Endothelial cell of umbilical vein (primary cell): ENCODE data around the gene NOTCH1. TPM values are rescaled to one million over a fixed set of nuclear protein-coding genes. Genes with fewer than 3 reads are reported as not detected.

ENCODE experiments used
- BruUV-seq: library from RNA; stranded (reverse); fragments of 400-500 nt; replicated peaks from 2 replicates; lab custom pipeline; 2021; lab: Mats Ljungman, UMichigan
- CTCF ChIA-PET: fragments of 300-600, 350-600 bp; sonication (Branson Sonifier 250); formaldehyde crosslinking; loops from one replicate; lab custom pipeline; 2021; ENCODE audit warnings: antibody characterized with exemption, inconsistent platforms; lab: Charles Lee
- POLR2A ChIA-PET: fragments of 300-600, 350-600 bp; sonication (Branson Sonifier 250); formaldehyde crosslinking; loops from one replicate; lab custom pipeline; 2021; ENCODE audit warnings: antibody characterized with exemption, inconsistent platforms; lab: Charles Lee
- DNase-seq: peaks from one replicate; pipeline ENCODE4 v3.0.0-alpha.2; 2011; ENCODE audit warnings: low read depth, low spot score
- FAIRE-seq: peaks from 2 replicates; lab custom pipeline; 2011; peaks lifted over from hg19 to GRCh38; lab: Jason Lieb, UNC
- H2AFZ ChIP-seq: 2 replicates; pipeline ENCODE4 v1.6.0; 2012; ENCODE audit warnings: low read depth, low read length, control low read depth, inconsistent platforms
- H3K27ac ChIP-seq: 2 replicates; pipeline ENCODE4 v1.5.1; 2011; ENCODE audit warnings: low read depth, mild to moderate bottlenecking, control low read depth, low read length, moderate library complexity; ENCODE audit not compliant: insufficient read depth
- H3K27me3 ChIP-seq, 2 experiments: 2 replicates each; pipeline versions ENCODE4 v1.6.0 to v1.6.1; 2011; ENCODE audit warnings: low read length in 2 of 2, mixed read lengths in 1 of 2; ENCODE audit not compliant: control insufficient read depth in 2 of 2, insufficient read depth in 2 of 2
- H3K36me3 ChIP-seq, 2 experiments: 2 replicates in 1 of 2; 3 replicates in 1 of 2; pipeline ENCODE4 v1.5.1; 2011; ENCODE audit warnings: low read length in 2 of 2, mild to moderate bottlenecking in 1 of 2, moderate library complexity in 1 of 2; ENCODE audit not compliant: control insufficient read depth in 2 of 2, insufficient read depth in 2 of 2; ENCODE audit errors: extremely low read depth in 1 of 2
- H3K4me1 ChIP-seq: 3 replicates; pipeline ENCODE4 v1.5.1; 2011; ENCODE audit warnings: mild to moderate bottlenecking, low read length; ENCODE audit not compliant: control insufficient read depth, insufficient read depth; ENCODE audit errors: extremely low read depth
- H3K4me2 ChIP-seq: 2 replicates; pipeline ENCODE4 v1.6.1; 2011; ENCODE audit warnings: low read length, control low read depth, mixed read lengths; ENCODE audit not compliant: insufficient read depth
- H3K4me3 ChIP-seq, 3 experiments: fragments of 200-600 bp in 1 of 3; sonication (generic), shearing (Covaris generic) in 1 of 3; replicated peaks in 1 of 3; 2 replicates each; pipeline ENCODE4 v1.5.1; 2011 to 2016; ENCODE audit warnings: control low read depth in 3 of 3, low read length in 3 of 3, mild to moderate bottlenecking in 2 of 3, inconsistent platforms in 1 of 3, low read depth in 1 of 3, moderate library complexity in 1 of 3; ENCODE audit not compliant: insufficient read depth in 1 of 3
- H3K79me2 ChIP-seq: 2 replicates; pipeline ENCODE4 v1.6.0; 2012; ENCODE audit warnings: low read length, inconsistent platforms; ENCODE audit not compliant: control insufficient read depth, insufficient read depth
- H3K9ac ChIP-seq: replicated peaks from 2 replicates; pipeline ENCODE3; 2011; ENCODE audit warnings: low read length, control low read depth; ENCODE audit not compliant: insufficient read depth; ENCODE audit errors: extremely low read depth
- H3K9me1 ChIP-seq: replicated peaks from 3 replicates; pipeline ENCODE4 v1.6.0; 2011; ENCODE audit warnings: mild to moderate bottlenecking, low read length; ENCODE audit not compliant: control insufficient read depth, insufficient read depth; ENCODE audit errors: extremely low read depth
- H3K9me3 ChIP-seq: replicated peaks from 2 replicates; pipeline ENCODE4 v1.5.1; 2012; ENCODE audit warnings: low read length, inconsistent platforms; ENCODE audit not compliant: control insufficient read depth, insufficient read depth
- H4K20me1 ChIP-seq: replicated peaks from 2 replicates; pipeline ENCODE3; 2011; ENCODE audit warnings: mild to moderate bottlenecking, low read length; ENCODE audit not compliant: control insufficient read depth, insufficient read depth; ENCODE audit errors: extremely low read depth
- EZH2 ChIP-seq: IDR thresholded peaks from 2 replicates; pipeline ENCODE4 v1.6.1; 2012; ENCODE audit warnings: borderline replicate concordance, low read depth, mild to moderate bottlenecking, moderate library complexity, low read length, inconsistent platforms; ENCODE audit not compliant: severe bottlenecking
- FOS ChIP-seq: IDR thresholded peaks from 2 replicates; pipeline ENCODE4 v1.6.1; 2011; ENCODE audit warnings: mild to moderate bottlenecking, low read length, moderate library complexity, borderline replicate concordance; ENCODE audit not compliant: insufficient read depth
- GATA2 ChIP-seq: IDR thresholded peaks from 2 replicates; pipeline ENCODE4 v1.7.0; 2011; ENCODE audit warnings: low read depth, mild to moderate bottlenecking, moderate library complexity, mixed read lengths, low read length; ENCODE audit not compliant: insufficient read length, insufficient read depth
- JUN ChIP-seq: IDR thresholded peaks from 2 replicates; pipeline ENCODE4 v1.6.1; 2011; ENCODE audit warnings: borderline replicate concordance, low read depth; ENCODE audit not compliant: insufficient read length, insufficient read depth
- POLR2A ChIP-seq: IDR thresholded peaks from 2 replicates; pipeline ENCODE4 v1.6.1; 2012; ENCODE audit warnings: low read depth, mild to moderate bottlenecking, control low read depth, low read length
- POLR2AphosphoS5 ChIP-seq: IDR thresholded peaks from 2 replicates; pipeline ENCODE4 v1.6.1; 2012; ENCODE audit warnings: low read depth, mild to moderate bottlenecking, control low read depth, low read length, moderate library complexity; ENCODE audit not compliant: insufficient read depth
- dilution Hi-C: fragments of 300-500 bp; cut with MboI; formaldehyde crosslinking; loops from one replicate; pipeline ENCODE4 v1.15.0; 2019; ENCODE audit warnings: low sequenced_read_pairs; ENCODE audit not compliant: extremely low pct_ligation_motif_present
- intact Hi-C: fragments of 100-400 bp; cut with micrococcal nuclease; formaldehyde crosslinking; loops from one replicate; pipeline ENCODE4 v1.10.0; 2022
- polyA plus RNA-seq, 4 experiments: library from polyadenylated mRNA; depleted of rRNA in 3 of 4; stranded (reverse) in 3 of 4; unstranded in 1 of 4; fragments of >200 nt; gene quantifications; 2 replicates each; pipeline versions ENCODE4 v1.2.1 to v1.2.3, GENCODE V29; 2011 to 2012; ENCODE audit warnings: missing spikeins in 1 of 4
- total RNA-seq: library from RNA; stranded (reverse); gene quantifications from 2 replicates; pipeline ENCODE4 v1.2.3, GENCODE V29; 2021
- TF ChIP-seq, protein P1 (sequence below): IDR thresholded peaks from 2 replicates; pipeline ENCODE4 v1.6.1; 2011; ENCODE audit not compliant: insufficient read depth, insufficient read length
- TF ChIP-seq, protein P2 (sequence below), 2 donors: IDR thresholded peaks; 1 replicate in 1 of 2; 2 replicates in 1 of 2; pipeline ENCODE4 v1.5.1; 2011; ENCODE audit warnings: low read length in 2 of 2, mild to moderate bottlenecking in 2 of 2, moderate library complexity in 2 of 2, control low read depth in 1 of 2, inconsistent platforms in 1 of 2, low read depth in 1 of 2; ENCODE audit not compliant: insufficient read depth in 1 of 2; ENCODE audit errors: extremely low read depth in 1 of 2

The NOTCH1 gene
- total and polyA plus RNA-seq, 2 donors (not counting 3 experiments of a cell fraction or from before 2014, with no cell fraction given): 31.7 to 153 TPM

DNA sequence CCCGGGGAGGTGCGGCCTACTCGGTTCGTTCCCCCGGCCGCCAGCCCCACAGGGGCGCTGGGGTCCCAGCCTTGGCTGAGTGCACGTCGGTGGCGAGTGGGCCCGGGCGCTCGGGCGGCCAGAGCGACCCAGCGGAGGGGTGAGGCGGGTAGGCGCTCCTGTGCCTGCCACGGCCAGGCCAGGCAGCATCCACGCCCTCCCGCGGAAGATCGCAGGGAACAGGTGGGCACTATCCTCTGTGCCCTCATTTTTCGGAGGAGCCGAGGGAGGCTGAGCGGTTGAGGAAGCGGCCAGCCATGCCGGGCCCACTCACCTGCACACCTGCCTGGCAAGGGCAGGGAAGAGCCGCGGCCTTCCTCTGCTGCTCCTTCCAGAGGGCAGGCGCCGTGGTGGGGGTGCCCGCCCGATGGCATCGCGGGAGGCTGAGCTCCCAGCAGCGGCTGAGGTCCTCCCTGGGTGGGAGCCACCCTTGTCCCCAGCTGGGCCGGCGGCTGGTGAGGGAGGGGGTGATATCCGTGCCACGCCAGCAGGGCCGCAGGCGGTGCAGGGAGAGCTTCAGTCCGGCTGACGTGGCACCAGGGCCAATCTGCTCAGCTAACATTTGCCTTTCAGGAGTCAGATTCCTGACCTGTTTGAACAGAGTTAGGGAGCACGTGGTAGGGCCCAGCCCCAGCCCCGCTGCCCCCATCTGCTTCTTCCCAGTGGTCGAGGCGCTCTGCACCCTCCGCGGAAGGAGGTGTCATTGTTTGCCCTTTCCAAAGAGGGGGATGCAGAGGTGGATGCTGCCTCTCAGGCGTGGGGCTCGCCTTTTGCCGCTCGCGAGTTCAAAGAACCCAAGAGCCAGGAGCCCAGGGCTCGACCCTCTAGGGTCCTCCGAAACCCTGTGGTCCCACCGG lies 61.4 kb downstream of the NOTCH1 start:
- TF ChIP-seq, protein P1, sequence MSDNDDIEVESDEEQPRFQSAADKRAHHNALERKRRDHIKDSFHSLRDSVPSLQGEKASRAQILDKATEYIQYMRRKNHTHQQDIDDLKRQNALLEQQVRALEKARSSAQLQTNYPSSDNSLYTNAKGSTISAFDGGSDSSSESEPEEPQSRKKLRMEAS: no peak
- TF ChIP-seq EZH2 (no peak), POLR2AphosphoS5 (no peak), FOS (no peak), JUN (no peak), POLR2A (no peak), GATA2 (no peak)
- TF ChIP-seq, protein P2, sequence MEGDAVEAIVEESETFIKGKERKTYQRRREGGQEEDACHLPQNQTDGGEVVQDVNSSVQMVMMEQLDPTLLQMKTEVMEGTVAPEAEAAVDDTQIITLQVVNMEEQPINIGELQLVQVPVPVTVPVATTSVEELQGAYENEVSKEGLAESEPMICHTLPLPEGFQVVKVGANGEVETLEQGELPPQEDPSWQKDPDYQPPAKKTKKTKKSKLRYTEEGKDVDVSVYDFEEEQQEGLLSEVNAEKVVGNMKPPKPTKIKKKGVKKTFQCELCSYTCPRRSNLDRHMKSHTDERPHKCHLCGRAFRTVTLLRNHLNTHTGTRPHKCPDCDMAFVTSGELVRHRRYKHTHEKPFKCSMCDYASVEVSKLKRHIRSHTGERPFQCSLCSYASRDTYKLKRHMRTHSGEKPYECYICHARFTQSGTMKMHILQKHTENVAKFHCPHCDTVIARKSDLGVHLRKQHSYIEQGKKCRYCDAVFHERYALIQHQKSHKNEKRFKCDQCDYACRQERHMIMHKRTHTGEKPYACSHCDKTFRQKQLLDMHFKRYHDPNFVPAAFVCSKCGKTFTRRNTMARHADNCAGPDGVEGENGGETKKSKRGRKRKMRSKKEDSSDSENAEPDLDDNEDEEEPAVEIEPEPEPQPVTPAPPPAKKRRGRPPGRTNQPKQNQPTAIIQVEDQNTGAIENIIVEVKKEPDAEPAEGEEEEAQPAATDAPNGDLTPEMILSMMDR (IDR thresholded peaks at IDR 0.05; ENCODE audit: extremely low read depth in 1 of 2, insufficient read depth in 1 of 2, low read depth in 1 of 2, low read length in 2 of 2): no peak
- dilution Hi-C loops: loop anchor here (10.0 kb wide), 1 partner anchor 70 kb away; no protein-coding TSS in a partner anchor
- peak overlapping the region; percentile 57 for H3K4me2 ChIP-seq
- BruUV-seq: no TSS peak
- no peaks in the 10 kb centered on the region for H4K20me1 ChIP-seq
- H3K4me1 ChIP-seq: peaks cover 16% of the 10 kb centered on the region
- no peaks in the 10 kb centered on the region for H3K9me3 ChIP-seq
- peak overlapping the region; percentile 87 for H3K27ac ChIP-seq
- peak overlapping the region; percentile 49 for H2AFZ ChIP-seq
- peak overlapping the region; percentile 89 for H3K9ac ChIP-seq
- H3K79me2 ChIP-seq: peaks cover 30% of the 10 kb centered on the region
- intact Hi-C loops: loop anchor here (1.0 to 5.0 kb wide), 4 partner anchors 147 to 228 kb away; partner anchors contain the start of gene DIPK1B
- CTCF ChIA-PET: interaction anchor here (0.6 to 8.5 kb wide), 13 partner anchors 29 to 209 kb away, joined by 3 to 261 read pairs (median 9); no protein-coding TSS in a partner anchor
- H3K9me1 ChIP-seq: no peaks in the 10 kb centered on the region
- POLR2A ChIA-PET: interaction anchor here (1.0 to 1.3 kb wide), 2 partner anchors 141 to 147 kb away, joined by 3 to 5 read pairs; no protein-coding TSS in a partner anchor
- no peaks in the 10 kb centered on the region for H3K27me3 ChIP-seq
- no peaks in the 10 kb centered on the region for H3K36me3 ChIP-seq
- FAIRE-seq: no peak
- DNase-seq: no peak
- peak overlapping the region in 2 of 3 experiments; percentile 31 to 51 for H3K4me3 ChIP-seq
